HG02970 (cell line): Measurements from ENCODE around the gene FNDC3B.
"Not testable (repeated sequence)": the region's sequence is repeated elsewhere in the genome, so short reads cannot be mapped to it uniquely, and the experiment has no call there.

Experiments
- ATAC-seq: cut with Tn5 transposase; IDR thresholded peaks from one replicate; pipeline ENCODE4 v1.9.1; 2021; ENCODE audit warnings: mild to moderate bottlenecking, moderate library complexity, moderate number of reproducible peaks; ENCODE audit not compliant: unreplicated experiment, low FRiP score

Gene FNDC3B

GRCh38 chr3:172039436-172040077 is at the start of gene FNDC3B:
TSS of gene FNDC3B (plus strand) at chr3:172039578. CDS start at chr3:172112480, 72,902 bp downstream.
- peak; percentile 72 for ATAC-seq

GRCh38 chr3:171990239-171990638 is 49.1 kb upstream of the FNDC3B start:
- ATAC-seq, result not testable (repeated sequence)

GRCh38 chr3:171991166-171991565 is 48.2 kb upstream of the FNDC3B start:
- ATAC-seq, result no peak

GRCh38 chr3:171994646-171995428 is 44.5 kb upstream of the FNDC3B start:
- ATAC-seq, result no peak

GRCh38 chr3:171995486-171995885 is 43.9 kb upstream of the FNDC3B start:
- no peak for ATAC-seq

GRCh38 chr3:171996178-171996817 is 43.1 kb upstream of the FNDC3B start:
- no peak for ATAC-seq

- ATAC-seq, result not testable (repeated sequence)
Observed at GRCh38 chr3:171998731-171999130, 40.6 kb upstream of the FNDC3B start.

- not testable (repeated sequence) for ATAC-seq
Observed at GRCh38 chr3:172001616-172002015, 37.8 kb upstream of the FNDC3B start.

GRCh38 chr3:172002512-172003078 is 36.8 kb upstream of the FNDC3B start:
- no peak for ATAC-seq

- ATAC-seq, result no peak
Observed at GRCh38 chr3:172003146-172003545, 36.2 kb upstream of the FNDC3B start.

GRCh38 chr3:172007065-172007370 is 32.4 kb upstream of the FNDC3B start:
- no peak for ATAC-seq

- no peak for ATAC-seq
Observed at GRCh38 chr3:172009803-172010202, 29.6 kb upstream of the FNDC3B start.

- ATAC-seq, result no peak
Observed at GRCh38 chr3:172012775-172013174, 26.6 kb upstream of the FNDC3B start.

- ATAC-seq, result no peak
Observed at GRCh38 chr3:172014145-172014544, 25.2 kb upstream of the FNDC3B start.

GRCh38 chr3:172018364-172018763 is 21.0 kb upstream of the FNDC3B start:
- ATAC-seq, result no peak

- no peak for ATAC-seq
Observed at GRCh38 chr3:172020763-172021162, 18.6 kb upstream of the FNDC3B start.

GRCh38 chr3:172021164-172021563 is 18.2 kb upstream of the FNDC3B start:
- no peak for ATAC-seq

- no peak for ATAC-seq
Observed at GRCh38 chr3:172021859-172022258, 17.5 kb upstream of the FNDC3B start.

GRCh38 chr3:172023915-172024314 is 15.5 kb upstream of the FNDC3B start:
- ATAC-seq, result no peak

GRCh38 chr3:172024679-172025078 is 14.7 kb upstream of the FNDC3B start:
- ATAC-seq, result no peak

GRCh38 chr3:172029425-172030098 is 9.8 kb upstream of the FNDC3B start:
- ATAC-seq, result no peak
